Measurements from ENCODE around the gene RCN1.
A peak's percentile ranks its signal among the peaks of the same experiment; 100 is the strongest.
"Not testable (repeated sequence)": the region's sequence is repeated elsewhere in the genome, so short reads cannot be mapped to it uniquely, and the experiment has no call there.

Gene RCN1

DNA sequence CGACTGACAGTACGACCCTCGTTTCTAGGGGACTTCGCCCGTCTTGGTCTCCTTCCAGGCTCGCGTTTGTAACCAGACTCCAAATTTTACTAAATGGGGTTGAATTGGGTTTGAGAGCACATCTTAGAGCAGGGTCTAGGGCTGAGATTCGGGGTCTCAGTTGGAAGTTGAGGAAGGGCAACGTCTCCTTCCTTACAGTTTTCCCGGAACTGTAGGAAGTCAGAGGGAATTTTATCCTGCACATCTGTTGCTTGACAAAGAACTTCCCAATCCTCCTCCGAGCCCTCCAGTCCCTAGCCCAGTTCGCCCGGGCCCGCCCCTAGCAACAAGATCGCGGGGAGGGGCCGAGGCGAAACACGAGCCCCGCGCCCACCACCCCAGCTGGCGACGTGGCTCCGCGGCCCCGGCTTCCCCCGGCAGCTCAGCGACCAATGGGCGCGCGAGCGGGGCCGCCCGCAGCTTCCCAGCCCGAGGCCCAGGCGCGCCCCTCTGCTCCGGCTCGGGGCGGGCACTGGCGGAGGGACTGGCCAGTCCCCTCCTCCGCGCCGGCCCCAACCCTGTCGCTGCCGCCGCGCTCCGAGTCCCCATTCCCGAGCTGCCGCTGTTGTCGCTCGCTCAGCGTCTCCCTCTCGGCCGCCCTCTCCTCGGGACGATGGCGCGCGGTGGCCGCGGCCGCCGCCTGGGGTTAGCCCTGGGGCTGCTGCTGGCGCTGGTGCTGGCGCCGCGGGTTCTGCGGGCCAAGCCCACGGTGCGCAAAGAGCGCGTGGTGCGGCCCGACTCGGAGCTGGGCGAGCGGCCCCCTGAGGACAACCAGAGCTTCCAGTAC is at the start of gene RCN1:
TSS of gene RCN1 (plus strand) at position 530 of the 826 bp plus-strand sequence. CDS start at position 653, 123 bp downstream.
- peak; percentile 13 for DNase-seq (ENCODE audit: low spot score)

DNA sequence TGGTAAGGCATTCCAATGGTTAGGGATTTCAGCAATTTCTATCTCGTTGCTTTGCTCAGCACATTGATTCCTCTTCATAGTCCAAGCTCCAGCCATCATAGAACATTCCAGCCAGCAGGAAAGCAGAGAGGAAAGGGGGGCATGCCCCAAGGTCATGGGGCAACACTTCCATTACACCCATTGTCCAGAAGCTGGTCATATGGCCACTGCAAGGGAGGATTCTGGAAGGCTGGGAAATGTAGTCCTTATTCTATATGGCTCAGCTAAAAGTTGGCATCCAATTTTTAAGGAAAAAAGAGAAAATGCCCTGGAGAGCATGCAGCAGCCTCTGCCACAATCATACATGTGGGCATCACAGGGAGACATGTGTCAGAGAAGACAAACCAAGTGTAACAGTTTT is 47.1 kb upstream of the RCN1 start:
- no peak for DNase-seq (ENCODE audit: low spot score)

DNA sequence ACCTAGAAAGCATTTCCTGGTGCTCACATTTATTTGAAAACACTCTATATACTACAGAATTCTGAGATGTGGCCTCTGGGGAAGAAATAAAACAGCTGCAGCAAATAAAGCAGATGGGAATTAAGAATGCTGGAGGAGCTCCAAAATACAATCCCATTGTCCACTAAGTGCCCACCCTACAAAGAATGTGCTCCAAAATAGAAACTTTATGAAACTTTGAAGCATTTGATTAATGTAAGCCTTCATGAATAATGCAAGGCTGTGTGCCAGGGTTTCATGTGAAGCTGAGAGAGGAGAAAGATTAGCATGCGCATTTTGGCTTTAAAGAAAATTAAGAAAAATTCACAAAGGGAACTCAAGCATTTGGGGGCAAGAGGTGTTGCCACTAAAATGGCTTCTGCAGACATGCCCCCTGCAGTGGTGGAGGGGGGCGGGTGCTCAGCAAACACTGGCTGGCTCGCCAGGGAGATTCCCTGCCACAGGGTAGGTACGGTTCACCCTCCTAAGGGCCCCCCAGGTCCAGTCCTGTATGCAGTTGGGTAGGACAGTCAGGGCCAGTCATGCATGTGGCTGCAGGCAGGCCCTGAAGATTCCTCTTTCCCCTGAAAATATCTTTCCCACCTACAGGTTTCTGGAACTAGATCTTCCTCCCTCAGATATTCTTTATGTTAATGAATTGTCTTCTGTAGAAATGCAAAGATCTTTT is 46.6 kb upstream of the RCN1 start:
- no peak for DNase-seq (ENCODE audit: low spot score)

DNA sequence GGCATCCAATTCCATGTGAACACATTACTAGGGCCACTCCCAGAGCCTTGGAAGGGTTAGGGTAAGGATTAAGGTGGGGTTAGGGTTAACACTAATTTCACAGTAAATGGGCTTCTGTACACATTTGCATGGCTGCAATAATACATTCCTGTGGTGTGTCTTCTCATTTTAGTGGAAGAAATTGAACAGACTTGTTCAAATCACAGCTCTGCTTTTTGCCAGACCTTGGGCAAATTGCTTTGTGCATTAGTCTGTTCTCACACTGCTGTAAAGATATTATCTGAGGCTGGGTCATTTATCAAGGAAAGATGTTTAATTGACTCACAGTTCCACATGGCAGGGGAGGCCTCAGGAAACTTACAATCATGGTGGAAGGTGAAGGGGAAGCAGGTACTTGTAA is 45.4 kb upstream of the RCN1 start:
- DNase-seq (ENCODE audit: low spot score): no peak

DNA sequence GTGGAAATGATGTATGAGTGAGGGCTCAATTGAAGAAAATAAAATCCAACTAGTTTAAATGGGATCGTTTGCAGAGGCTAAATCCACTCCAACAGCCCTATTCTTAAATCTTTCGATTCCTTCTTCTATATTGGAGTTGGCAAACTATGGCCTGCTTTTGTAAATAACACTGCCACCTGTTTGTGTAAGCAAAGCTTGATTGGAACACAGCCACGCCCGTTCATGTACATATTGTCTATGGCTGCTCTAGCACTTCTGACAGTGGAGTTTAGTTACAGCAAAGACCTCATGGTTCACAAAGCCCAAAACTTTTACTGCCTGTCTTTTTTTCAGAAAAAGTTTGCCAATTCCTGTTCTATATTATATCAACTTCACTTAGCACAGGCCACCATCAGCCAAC is 40.6 kb upstream of the RCN1 start:
- DNase-seq (ENCODE audit: low spot score): no peak

DNA sequence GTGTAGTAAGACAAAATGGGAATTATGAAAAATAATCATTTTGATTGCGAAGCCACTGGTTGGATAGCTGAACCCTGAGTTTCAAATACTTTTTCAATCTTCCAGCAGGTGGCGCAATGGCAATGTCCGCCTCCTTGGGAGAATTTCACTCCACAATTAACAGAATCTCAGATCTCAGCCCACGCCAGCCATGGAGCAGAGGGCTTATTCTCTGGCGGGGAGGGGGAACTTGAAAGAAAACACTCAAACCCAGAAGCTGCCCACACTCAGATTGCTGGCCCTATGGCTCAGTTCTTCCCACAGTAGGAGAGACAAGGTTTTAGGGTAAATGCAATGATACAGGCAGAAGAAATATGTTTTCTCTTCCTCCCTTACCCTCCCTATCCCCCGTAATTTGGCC is 38.7 kb upstream of the RCN1 start:
- peak; percentile 66 for DNase-seq (ENCODE audit: low spot score)

DNA sequence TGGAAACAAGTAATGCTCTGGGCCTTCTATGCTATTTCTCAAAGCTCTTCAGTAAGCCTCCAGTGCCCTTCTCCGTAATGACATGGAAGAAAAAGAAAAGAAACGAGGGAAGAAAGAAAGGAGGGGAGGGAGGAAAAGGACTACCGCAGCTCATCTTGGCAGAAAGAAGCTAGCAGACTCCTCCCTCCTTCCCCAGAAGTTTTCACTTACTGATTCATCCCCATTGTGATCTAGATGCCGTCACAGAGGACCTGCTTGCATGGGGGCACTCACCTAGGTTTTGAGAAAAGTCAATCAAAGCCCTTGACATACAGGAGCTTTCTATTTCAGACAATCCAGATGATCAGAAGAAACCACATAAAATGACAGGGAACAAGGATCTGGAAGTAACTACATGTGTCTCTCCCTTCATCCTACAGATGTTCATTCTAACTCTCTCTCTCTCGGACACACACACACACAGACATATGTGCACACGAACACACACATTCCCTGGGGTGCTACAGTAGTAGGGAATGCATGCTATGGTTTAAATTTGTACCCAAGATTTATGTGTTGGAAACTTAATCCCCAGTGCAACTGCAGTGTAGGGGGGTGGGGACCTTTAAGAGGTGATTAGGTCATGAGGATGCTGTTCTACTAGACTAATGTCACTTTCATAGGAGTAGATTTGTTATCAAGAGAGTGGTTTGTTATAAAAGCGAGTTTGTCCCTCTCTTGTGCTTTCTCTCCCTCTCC is 37.6 kb upstream of the RCN1 start:
- DNase-seq (ENCODE audit: low spot score): no peak

DNA sequence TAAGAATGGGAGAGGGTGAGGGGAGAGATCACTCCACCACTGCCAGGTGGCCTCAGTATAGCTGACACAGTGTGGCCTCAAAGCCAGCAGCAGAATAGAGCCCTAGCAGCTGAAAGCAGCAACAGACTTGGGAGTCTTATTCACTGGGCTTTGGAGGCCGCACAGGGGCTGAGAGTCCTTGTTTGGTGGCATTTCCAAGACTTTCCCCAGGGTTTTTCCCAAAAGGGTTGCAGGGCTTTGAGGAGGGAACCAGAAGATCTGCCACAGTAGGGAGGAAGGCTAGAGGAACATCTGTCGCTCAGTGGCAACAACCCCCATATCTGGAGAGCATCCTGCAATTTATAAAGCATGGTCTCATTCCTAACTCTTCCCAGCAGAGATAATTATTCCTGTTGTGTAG is 35.0 kb upstream of the RCN1 start:
- no peak for DNase-seq (ENCODE audit: low spot score)

DNA sequence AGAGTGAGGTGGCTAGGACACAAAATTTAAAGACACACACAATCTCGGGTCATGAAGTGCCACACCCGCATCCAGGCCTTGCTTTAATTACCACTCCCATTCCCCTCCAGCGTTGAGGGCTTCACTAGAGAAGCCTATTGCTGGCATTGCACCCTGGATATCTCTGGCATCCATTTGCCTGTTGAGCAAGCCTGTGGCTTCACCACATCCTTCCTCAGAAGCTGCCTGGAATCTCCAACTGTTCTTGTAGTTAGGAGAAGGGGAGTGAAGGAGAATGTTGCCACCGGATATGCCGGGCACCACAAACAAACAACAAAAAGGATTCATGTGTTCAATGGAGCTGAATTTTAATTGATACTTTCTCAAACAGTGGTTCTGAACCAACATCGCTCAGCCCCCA is 34.4 kb upstream of the RCN1 start:
- DNase-seq (ENCODE audit: low spot score): no peak

DNA sequence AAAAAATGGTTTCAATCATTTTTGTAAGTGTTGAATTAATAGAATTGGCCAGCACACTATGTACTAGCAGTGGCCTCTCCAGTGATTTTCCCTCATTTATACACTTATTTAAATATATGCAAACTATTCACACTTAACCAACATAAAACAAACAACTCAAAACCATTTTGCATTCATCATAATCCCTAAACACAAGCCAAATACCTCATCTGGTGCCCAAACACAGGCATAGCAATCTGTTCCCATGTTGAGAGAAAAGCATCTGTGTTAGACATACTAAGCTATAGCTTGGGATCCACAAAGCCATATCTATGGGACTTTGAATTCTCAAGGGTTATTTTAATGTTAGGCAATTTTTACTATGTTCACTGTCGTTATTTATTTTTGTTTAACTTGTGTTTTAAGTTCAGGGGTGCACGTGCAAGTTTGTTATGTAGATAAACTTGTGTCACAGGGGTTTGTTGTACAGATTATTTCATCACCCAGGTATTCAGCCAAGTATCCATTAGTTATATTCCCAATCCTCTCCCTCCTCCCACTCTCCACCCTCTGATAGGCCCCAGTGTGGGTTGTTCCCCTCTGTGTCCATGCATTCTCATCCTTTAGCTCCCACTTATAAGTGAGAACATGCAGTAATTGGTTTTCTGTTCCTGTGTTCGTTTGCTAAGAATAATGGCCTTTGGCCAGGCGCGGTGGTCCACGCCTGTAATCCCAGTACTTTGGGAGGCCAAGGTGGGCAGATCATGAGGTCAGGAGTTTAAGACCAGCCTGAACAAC is 31.0 kb upstream of the RCN1 start:
- DNase-seq (ENCODE audit: low spot score): no peak

DNA sequence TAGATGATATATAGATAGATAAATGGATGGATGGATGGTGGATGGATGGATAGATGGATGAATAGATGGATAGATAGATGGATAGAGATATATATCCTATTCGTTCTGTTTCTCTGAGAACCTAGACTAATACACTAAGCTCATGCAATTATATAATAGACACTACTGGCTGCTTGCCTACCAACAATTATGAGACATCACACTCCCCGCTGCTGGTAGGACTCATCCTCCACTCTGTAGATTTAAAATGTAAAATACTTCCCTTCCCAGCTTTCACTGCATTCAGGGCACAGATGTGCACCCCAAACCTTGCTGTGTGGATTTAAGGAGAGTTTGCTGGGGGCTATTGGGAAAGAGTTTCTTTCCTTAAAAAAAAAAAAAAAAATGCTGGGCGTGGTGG is 28.3 kb upstream of the RCN1 start:
- no peak for DNase-seq (ENCODE audit: low spot score)

DNA sequence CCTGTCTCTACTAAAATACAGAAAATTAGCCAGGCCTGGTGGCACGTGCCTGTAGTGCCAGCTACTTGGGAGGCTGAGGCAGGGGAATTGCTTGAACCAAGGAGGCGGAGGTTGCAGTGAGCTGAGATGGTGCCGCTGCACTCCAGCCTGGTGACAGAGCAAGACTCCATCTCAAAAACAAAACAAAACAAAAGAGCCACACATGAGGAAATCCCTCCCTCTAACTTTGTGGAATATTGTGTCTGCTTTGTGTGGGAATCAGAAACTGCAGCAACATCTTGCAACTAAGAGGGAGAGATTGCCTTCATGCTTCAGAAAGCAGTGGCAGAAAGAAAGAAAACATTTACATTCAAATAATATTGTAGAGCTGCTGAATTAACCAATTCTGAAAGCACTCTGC is 27.8 kb upstream of the RCN1 start:
- not testable (repeated sequence) for DNase-seq (ENCODE audit: low spot score)

DNA sequence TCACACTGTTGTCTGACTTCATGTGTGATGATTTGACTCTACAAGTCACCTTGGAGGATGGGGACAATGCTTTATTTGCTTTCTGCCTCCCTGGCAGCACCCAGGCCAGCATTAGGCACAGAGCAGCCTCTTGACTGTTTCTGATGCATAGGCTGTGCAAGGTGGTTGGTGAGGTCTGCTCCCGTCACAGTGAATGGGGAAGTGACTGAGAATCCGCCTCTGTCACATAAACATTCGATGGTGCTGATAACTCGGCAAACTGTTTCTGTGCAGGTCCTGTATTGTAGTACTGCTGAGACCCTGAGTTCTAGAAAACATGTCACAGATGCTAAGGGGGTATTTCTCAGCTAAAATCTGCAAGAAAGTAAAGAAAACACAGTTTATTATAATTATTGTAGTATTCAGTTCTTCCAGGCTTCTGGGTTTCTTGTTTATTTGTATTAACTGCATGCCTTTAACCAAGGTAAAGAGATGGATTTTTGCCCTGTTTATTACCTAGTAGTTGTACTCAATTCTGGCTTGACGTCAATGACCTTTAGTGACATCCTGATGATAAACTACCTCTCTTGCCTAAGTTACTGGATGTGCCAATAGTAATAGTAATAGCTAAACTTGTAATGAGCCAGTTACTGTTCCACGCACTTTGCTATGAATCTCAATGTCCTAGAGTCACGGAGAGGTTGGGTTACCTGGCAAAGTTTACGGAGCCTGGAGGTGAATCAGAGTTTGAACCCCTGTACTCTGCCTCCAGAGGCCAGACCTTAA is 24.8 kb upstream of the RCN1 start:
- no peak for DNase-seq (ENCODE audit: low spot score)

DNA sequence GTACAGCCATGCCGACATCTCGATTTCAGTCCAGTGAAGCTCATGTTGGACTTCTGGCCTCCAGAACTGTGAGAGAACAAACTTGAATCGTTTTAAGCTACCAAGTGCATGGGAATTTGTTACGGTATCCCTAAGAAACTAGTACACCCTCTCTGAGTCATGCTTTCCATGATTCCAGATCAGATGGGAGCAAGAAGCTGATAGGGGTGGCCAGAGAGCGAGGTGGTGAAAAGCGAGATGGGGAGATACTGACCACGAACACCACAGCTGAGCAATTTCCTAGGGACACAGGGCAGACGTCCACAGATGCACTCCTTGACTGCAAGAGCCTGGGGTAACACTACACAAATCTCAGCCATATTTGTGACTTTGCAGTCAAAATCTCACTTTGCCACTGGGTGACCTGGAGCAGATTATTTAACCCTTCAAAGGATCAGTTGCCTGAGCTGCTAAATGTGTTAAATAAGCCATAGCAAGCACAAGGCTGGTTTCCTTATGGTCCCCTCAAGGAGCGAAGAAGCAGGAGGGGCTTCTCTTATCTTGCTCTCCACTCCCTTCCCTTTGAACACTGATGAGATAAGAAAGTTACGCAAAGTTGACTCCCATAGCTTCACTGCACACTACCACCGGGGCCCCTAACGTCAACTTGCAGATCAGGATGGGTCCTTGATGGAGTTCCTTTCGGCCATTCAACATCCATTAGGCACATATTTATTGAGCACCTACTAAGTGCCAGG is 22.6 kb upstream of the RCN1 start:
- no peak for DNase-seq (ENCODE audit: low spot score)

DNA sequence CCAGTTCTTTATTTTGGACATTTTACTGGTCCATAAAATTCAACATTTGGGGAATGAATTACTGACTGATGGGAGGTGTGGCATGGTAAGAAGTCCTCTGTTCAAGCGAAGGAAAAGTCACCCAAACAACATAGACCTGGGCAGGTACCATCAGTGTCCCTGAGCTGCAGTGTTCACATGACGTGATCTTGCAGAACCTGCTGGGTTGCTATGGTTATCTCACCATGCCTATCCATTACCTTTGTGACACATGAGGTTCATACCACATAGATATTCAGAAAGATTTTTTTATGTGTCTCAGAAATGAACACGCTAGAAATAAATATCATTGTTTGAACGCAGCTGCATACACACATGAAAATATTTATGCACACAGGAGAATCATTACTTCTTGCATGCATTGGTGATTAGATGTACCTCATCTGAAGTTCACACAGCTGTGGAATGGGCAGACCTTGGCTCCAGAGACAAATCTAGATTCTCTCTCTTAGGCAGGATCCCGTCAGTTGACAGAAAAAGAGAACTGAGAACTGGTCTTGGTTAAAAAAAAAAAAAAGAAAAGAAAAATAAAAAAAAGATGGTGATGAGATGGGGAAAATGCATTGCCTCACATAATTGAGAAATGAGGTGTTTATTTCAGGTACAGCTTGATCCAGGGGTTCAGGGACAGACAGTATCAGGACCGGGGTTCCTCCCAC is 21.4 kb upstream of the RCN1 start:
- no peak for DNase-seq (ENCODE audit: low spot score)

DNA sequence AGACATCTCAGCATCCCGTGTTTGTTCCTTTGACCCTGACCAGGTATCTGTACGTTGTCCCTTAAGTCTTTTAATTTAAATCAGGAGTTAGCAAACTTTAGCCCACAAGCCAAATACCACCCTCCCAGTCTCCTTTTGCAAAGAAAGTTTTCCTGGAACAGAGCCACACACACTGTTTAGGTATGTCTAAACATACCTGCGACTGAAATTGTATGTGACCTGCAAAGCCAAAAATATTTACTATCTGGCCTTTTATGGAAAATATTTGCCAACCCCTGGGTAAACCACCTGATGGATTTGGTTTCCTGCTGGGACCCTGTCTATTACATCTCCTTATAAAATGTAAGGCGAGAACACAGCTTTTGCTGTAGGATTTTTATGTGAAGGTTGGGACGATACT is 20.2 kb upstream of the RCN1 start:
- no peak for DNase-seq (ENCODE audit: low spot score)

DNA sequence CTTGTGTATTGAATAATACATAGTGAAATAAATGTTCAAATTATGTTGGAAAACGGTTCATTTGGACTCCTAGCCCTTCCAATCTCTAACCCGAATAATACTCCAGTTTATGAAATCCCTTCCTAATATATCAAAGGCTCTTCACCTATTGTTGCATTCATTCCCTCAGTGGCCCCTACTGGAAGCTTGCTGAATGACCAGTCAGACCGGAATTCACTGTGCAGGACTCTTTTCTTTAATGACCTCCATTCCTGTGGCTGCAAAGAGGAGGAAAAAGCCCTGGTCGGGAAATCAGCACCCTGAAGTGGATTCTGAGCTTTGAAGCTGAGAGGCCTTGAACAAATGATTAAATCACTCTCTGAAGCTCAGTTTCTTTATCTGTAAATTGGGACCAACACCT is 19.1 kb upstream of the RCN1 start:
- DNase-seq (ENCODE audit: low spot score): no peak

DNA sequence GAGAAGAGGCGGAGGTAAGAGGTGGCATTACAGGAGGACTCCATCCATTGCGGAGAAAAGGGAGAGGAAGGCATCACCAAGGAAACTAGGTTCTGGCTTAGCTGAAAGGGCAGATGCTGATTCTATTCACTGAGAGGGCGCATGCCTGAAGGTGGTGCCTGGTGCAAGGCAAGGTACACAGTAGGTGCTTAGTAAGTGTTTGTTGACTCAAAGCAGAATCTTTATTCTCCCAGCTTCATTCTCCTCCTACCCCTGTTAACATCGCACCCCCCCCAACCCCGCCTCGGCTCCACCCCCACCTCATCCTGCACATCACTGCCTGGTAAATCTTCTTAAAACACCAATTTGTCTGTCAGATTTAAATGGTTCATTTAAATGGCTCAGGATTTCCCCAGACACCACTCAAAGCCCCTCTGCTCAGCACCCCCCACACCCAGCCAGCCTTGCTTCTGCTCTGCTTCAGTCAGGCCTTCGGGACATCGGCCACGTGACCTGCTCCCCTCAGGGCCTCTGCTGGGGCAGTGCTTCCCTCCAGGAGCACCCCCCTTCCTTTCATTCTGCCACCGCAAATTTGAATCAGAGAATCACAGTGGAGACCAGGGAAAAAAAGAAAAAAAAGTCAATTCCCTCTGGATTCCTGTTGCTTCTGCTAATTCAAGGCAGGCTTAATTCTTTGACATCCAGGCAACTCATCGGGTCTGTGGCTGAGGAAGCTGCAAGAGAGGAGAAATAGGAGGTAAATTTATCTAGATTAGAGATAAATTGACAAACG is 17.8 kb upstream of the RCN1 start:
- DNase-seq (ENCODE audit: low spot score): no peak

DNA sequence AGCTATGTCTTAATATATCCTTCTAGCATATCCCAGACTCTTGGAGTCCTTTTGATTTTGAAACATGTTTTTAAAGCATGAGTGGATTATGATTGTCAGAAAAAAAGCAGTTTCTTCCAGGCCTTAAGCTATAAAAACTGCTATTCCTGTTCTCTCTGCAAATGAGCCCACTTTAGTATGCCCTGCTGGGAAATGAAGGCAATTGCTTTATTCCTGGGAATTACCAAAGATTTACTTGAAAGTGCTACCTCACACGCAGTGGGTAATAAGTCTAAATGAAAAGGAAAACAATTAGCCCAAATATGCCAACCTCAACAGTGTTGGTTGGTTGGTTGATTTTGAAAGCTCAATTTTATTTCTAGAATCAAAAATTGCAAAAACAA is 17.2 kb upstream of the RCN1 start:
- no peak for DNase-seq (ENCODE audit: low spot score)
